ENCODE results near the gene ZNF100.

DNA sequence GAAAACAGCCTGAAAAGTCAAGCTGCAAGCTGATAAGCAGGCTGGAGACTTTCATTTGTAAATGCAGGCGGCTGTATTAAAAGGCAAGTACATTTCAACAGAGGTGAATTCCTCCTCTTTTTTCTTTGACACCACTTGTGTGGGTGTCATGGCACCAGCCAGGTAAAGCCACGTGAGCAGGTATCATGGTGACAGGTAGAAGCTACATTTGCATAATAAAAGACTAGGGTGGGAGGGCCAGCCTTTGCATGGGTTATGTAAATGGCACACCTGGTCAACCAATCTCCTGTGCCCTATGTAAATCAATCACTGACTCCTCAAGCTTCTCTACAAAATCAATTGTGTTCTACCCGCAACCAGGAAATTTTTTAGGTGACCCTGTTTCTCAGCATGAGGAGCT lies 68.2 kb downstream of the ZNF100 start:
- TF ChIP-seq, protein P1, sequence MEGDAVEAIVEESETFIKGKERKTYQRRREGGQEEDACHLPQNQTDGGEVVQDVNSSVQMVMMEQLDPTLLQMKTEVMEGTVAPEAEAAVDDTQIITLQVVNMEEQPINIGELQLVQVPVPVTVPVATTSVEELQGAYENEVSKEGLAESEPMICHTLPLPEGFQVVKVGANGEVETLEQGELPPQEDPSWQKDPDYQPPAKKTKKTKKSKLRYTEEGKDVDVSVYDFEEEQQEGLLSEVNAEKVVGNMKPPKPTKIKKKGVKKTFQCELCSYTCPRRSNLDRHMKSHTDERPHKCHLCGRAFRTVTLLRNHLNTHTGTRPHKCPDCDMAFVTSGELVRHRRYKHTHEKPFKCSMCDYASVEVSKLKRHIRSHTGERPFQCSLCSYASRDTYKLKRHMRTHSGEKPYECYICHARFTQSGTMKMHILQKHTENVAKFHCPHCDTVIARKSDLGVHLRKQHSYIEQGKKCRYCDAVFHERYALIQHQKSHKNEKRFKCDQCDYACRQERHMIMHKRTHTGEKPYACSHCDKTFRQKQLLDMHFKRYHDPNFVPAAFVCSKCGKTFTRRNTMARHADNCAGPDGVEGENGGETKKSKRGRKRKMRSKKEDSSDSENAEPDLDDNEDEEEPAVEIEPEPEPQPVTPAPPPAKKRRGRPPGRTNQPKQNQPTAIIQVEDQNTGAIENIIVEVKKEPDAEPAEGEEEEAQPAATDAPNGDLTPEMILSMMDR (IDR thresholded peaks at IDR 0.05): no peak
- no peak for TF ChIP-seq POLR2AphosphoS5 (IDR thresholded peaks at IDR 0.05)
- TF ChIP-seq POLR2A (IDR thresholded peaks at IDR 0.05): no peak
- no peak for TF ChIP-seq EP300 (IDR thresholded peaks at IDR 0.05)

All from gastroesophageal sphincter (tissue), 3 donors.